Measurements from ENCODE around the gene HSP90AB1. TPM values are rescaled to one million over a fixed set of nuclear protein-coding genes. Genes with fewer than 3 reads are reported as not detected.

The HSP90AB1 gene
- total and polyA plus RNA-seq, 9 of the 15 experiments (the other 6 are each of a cell fraction or from before 2014, with no cell fraction given) = 1,780 to 3,358 (median 2,262) TPM

DNA sequence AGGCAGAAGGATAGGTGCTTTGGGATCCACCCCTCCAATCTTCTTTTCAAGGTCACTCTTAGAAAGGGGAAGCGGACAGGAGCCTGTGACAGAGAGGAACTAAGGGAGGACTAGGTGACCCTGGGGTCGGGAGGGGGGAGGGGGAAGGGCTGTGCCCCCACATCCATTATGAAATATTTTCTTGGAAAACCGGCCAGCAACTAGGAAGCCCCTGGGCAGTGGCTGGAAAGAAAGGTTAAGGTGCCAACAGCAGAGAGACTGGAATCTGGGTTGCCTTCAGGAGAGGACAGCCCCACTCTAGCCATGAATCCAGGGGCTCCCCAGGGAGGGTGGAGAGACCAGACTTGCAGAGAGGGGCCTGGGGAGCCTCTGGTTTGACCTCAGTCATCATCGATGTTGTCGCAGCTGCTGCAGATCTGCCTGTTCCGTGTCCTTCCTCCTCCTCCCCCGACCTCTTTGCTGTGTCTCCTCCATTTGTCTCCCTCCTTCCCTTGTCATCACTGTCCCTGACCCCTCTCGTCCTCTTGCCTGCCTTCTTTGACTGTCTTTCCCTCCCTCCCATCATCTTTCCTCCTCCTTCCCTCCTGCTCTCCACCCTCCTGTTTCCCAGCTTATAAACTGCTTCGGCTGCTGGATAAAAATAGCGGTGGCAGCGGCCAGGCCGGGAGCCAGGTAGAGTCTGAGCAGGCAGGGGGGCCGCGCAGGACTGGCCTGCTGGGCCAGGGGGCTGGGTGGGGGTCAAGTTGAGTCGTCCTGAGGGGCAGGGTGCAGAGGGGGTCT is 20.3 kb upstream of the HSP90AB1 start (continued):
- TF ChIP-seq, protein P1, sequence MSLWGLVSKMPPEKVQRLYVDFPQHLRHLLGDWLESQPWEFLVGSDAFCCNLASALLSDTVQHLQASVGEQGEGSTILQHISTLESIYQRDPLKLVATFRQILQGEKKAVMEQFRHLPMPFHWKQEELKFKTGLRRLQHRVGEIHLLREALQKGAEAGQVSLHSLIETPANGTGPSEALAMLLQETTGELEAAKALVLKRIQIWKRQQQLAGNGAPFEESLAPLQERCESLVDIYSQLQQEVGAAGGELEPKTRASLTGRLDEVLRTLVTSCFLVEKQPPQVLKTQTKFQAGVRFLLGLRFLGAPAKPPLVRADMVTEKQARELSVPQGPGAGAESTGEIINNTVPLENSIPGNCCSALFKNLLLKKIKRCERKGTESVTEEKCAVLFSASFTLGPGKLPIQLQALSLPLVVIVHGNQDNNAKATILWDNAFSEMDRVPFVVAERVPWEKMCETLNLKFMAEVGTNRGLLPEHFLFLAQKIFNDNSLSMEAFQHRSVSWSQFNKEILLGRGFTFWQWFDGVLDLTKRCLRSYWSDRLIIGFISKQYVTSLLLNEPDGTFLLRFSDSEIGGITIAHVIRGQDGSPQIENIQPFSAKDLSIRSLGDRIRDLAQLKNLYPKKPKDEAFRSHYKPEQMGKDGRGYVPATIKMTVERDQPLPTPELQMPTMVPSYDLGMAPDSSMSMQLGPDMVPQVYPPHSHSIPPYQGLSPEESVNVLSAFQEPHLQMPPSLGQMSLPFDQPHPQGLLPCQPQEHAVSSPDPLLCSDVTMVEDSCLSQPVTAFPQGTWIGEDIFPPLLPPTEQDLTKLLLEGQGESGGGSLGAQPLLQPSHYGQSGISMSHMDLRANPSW (CRISPR knock-in tag; IDR thresholded peaks at IDR 0.05) = no peak
- TF ChIP-seq ZNF3 (CRISPR knock-in tag; IDR thresholded peaks at IDR 0.05) (no peak), ARHGAP35 (IDR thresholded peaks at IDR 0.05; ENCODE audit: partially characterized antibody) (peak; percentile 69), TAL1 (IDR thresholded peaks at IDR 0.05) (peak; percentile 33; the same call in 1 of the 2 replicates), NCOA4 (IDR thresholded peaks at IDR 0.05; ENCODE audit: partially characterized antibody) (peak; percentile 40), ESRRA (IDR thresholded peaks at IDR 0.05; ENCODE audit: borderline replicate concordance, low read depth) (peak; percentile 98), HLTF (IDR thresholded peaks at IDR 0.05) (0 out of 2 replicates have a peak, but pooled peaks have one; percentile 45), NCOA2 (IDR thresholded peaks at IDR 0.05; ENCODE audit: partially characterized antibody in 2 of 2) (no peak), ZNF830 (CRISPR knock-in tag; IDR thresholded peaks at IDR 0.05) (no peak), OTX1 (CRISPR knock-in tag; IDR thresholded peaks at IDR 0.05) (0 out of 2 replicates have a peak, but pooled peaks have one; percentile 48), PML (IDR thresholded peaks at IDR 0.05; ENCODE audit: low read length) (no peak), JUNB (CRISPR knock-in tag; conservative IDR thresholded peaks at IDR 0.05) (no peak), SRSF1 (IDR thresholded peaks at IDR 0.05; ENCODE audit: low read depth, low read length) (no peak), GABPA (tag; conservative IDR thresholded peaks at IDR 0.05; ENCODE audit: low read depth) (0 out of 2 replicates have a peak, but pooled peaks have one; percentile 23), ZKSCAN1 (IDR thresholded peaks at IDR 0.05; ENCODE audit: low read depth, low read length) (no peak), ZC3H4 (CRISPR knock-in tag; IDR thresholded peaks at IDR 0.05; ENCODE audit: borderline replicate concordance) (no peak), CCNT2 (IDR thresholded peaks at IDR 0.05; ENCODE audit: borderline replicate concordance, extremely low read depth, insufficient read length, low read depth, low read length) (no peak), HBP1 (CRISPR knock-in tag; IDR thresholded peaks at IDR 0.05) (peak; percentile 80; the same call in 1 of the 2 replicates), NONO (IDR thresholded peaks at IDR 0.05; ENCODE audit: low read depth in 2 of 2, low read length in 1 of 2) (no peak), MCM7 (IDR thresholded peaks at IDR 0.05) (no peak), SMC3 (conservative IDR thresholded peaks at IDR 0.05; ENCODE audit: insufficient read depth, low read depth, low read length) (0 out of 2 replicates have a peak, but pooled peaks have one; percentile 1)
- TF ChIP-seq, protein P2, sequence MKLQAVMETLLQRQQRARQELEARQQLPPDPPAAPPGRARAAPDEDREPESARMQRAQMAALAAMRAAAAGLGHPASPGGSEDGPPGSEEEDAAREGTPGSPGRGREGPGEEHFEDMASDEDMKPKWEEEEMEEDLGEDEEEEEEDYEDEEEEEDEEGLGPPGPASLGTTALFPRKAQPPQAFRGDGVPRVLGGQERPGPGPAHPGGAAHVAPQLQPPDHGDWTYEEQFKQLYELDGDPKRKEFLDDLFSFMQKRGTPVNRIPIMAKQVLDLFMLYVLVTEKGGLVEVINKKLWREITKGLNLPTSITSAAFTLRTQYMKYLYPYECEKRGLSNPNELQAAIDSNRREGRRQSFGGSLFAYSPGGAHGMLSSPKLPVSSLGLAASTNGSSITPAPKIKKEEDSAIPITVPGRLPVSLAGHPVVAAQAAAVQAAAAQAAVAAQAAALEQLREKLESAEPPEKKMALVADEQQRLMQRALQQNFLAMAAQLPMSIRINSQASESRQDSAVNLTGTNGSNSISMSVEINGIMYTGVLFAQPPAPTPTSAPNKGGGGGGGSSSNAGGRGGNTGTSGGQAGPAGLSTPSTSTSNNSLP (IDR thresholded peaks at IDR 0.05; ENCODE audit: borderline replicate concordance, low read depth, low read length) = no peak
- TF ChIP-seq, protein P3, sequence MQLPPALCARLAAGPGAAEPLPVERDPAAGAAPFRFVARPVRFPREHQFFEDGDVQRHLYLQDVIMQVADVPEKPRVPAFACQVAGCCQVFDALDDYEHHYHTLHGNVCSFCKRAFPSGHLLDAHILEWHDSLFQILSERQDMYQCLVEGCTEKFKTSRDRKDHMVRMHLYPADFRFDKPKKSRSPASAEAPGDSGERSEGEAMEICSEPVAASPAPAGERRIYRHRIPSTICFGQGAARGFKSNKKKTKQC (CRISPR knock-in tag; IDR thresholded peaks at IDR 0.05) = no peak

Data from K562 (cell line).